Measurements from ENCODE around the gene ZCCHC14. TPM values are rescaled to one million over a fixed set of nuclear protein-coding genes. Genes with fewer than 3 reads are reported as not detected.

ZCCHC14 gene
- total and polyA plus RNA-seq, 2 of the 13 experiments (the other 11 are each of a cell fraction or from before 2014, with no cell fraction given): 12.4 to 12.5 TPM

- TF ChIP-seq ZNF335 (CRISPR knock-in tag; IDR thresholded peaks at IDR 0.05): no peak
- TF ChIP-seq HNF1A (IDR thresholded peaks at IDR 0.05; ENCODE audit: low read depth): no peak
- TF ChIP-seq HNF1A (CRISPR knock-in tag; IDR thresholded peaks at IDR 0.05; ENCODE audit: borderline replicate concordance): peak; percentile 51; the same call in 1 of the 2 replicates
- peak; percentile 91 for TF ChIP-seq ZNF501 (CRISPR knock-in tag; IDR thresholded peaks at IDR 0.05)
- TF ChIP-seq ZNF766 (CRISPR knock-in tag; IDR thresholded peaks at IDR 0.05; ENCODE audit: borderline replicate concordance): no peak
- TF ChIP-seq, protein P1, sequence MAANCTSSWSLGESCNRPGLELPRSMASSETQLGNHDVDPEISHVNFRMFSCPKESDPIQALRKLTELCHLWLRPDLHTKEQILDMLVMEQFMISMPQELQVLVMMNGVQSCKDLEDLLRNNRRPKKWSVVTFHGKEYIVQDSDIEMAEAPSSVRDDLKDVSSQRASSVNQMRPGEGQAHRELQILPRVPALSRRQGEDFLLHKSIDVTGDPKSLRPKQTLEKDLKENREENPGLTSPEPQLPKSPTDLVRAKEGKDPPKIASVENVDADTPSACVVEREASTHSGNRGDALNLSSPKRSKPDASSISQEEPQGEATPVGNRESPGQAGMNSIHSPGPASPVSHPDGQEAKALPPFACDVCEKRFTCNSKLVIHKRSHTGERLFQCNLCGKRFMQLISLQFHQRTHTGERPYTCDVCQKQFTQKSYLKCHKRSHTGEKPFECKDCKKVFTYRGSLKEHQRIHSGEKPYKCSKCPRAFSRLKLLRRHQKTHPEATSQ (CRISPR knock-in tag; IDR thresholded peaks at IDR 0.05; ENCODE audit: borderline replicate concordance): no peak
- TF ChIP-seq, protein P2, sequence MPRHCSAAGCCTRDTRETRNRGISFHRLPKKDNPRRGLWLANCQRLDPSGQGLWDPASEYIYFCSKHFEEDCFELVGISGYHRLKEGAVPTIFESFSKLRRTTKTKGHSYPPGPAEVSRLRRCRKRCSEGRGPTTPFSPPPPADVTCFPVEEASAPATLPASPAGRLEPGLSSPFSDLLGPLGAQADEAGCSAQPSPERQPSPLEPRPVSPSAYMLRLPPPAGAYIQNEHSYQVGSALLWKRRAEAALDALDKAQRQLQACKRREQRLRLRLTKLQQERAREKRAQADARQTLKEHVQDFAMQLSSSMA (CRISPR knock-in tag; IDR thresholded peaks at IDR 0.05): 0 out of 2 replicates have a peak, but pooled peaks have one; percentile 57
- no peak for TF ChIP-seq PLRG1 (conservative IDR thresholded peaks at IDR 0.05)
- TF ChIP-seq GATA4 (IDR thresholded peaks at IDR 0.05; ENCODE audit: borderline replicate concordance, low read depth): no peak
- TF ChIP-seq ZNF530 (CRISPR knock-in tag; IDR thresholded peaks at IDR 0.05; ENCODE audit: low read depth): no peak
- peak; percentile 69 for TF ChIP-seq ZNF563 (CRISPR knock-in tag; IDR thresholded peaks at IDR 0.05)
- TF ChIP-seq PAWR (CRISPR knock-in tag; IDR thresholded peaks at IDR 0.05; ENCODE audit: borderline replicate concordance): no peak
- TF ChIP-seq, protein P3, sequence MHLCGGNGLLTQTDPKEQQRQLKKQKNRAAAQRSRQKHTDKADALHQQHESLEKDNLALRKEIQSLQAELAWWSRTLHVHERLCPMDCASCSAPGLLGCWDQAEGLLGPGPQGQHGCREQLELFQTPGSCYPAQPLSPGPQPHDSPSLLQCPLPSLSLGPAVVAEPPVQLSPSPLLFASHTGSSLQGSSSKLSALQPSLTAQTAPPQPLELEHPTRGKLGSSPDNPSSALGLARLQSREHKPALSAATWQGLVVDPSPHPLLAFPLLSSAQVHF (CRISPR knock-in tag; IDR thresholded peaks at IDR 0.05): no peak
- TF ChIP-seq ZNF281 (CRISPR knock-in tag; IDR thresholded peaks at IDR 0.05; ENCODE audit: borderline replicate concordance): peak; percentile 52; the same call in 1 of the 2 replicates
- TF ChIP-seq NCOA2 (CRISPR knock-in tag; IDR thresholded peaks at IDR 0.05): no peak
- no peak for TF ChIP-seq ZIK1 (CRISPR knock-in tag; IDR thresholded peaks at IDR 0.05; ENCODE audit: borderline replicate concordance, low read depth)
- 0 out of 2 replicates have a peak, but pooled peaks have one; percentile 32 for TF ChIP-seq HMG20B (CRISPR knock-in tag; conservative IDR thresholded peaks at IDR 0.05)
- TF ChIP-seq DPF2 (CRISPR knock-in tag; IDR thresholded peaks at IDR 0.05; ENCODE audit: borderline replicate concordance, low read depth): no peak
Observed at GRCh38 chr16:87492721-87493607, at the start of gene ZCCHC14 (continued).

Data from HepG2 (cell line).